8988T (cell line): ENCODE results near the gene VWA7.
"Not testable (repeated sequence)": the region's sequence is repeated elsewhere in the genome, so short reads cannot be mapped to it uniquely, and the experiment has no call there.

Experiments
- DNase-seq: peaks from one replicate; pipeline ENCODE4 v3.0.0; 2011

The VWA7 gene

DNA sequence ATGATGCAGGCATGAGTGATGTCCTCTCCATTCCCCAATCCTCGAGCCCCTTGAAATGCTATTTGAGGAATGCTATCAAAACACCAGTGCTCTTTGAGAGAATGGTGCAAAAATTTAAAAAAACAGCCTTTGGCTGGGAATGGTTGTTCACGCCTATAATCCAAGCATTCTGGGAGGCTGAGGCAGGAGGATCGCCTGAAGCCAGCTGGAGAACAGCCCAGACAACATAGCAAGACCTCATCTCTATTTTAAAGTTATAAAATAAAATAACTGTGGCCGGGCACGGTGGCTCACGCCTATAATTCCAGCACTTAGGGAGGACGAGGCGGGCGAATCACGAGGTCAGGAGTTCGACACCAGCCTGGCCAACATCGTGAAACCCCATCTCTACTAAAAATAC lies 22.7 kb upstream of the VWA7 start:
- no peak for DNase-seq

DNA sequence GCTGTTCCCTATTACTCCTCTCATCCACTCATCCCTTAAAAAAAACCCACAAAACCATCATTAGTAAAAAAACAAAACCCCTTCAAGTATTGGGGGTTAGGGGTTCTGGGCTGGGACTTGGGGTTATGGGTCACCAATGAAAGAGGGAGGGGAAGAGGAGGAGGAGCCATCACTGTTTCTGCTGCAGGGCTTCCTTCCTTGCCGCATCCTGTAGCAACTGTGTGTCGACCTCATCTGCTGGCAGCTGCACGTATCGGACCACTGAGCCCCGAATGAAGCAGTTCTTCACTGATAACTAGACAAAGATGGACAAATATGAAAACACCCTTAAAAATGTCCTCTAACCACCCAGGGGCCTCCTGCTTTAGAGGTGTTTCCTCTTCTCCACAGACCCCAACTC lies 20.5 kb upstream of the VWA7 start:
- no peak for DNase-seq

DNA sequence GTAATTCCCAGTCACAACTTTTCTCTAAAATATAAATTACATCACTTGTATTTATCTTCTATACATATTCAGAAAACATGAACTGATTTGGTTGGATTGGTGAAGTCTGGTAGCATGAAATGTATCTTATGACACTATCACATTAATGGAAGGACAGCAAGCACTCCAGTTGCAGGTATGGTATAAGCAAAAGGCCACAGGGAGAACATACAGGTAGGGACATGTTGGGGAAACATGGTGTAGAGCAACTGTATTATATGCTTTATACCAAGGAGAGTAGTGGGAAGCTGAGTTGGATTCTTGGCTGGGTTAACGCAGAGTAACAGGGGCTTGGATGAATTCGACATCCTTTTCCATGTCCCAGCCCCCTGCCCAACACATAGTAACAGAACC lies 19.9 kb upstream of the VWA7 start:
- DNase-seq = no peak

DNA sequence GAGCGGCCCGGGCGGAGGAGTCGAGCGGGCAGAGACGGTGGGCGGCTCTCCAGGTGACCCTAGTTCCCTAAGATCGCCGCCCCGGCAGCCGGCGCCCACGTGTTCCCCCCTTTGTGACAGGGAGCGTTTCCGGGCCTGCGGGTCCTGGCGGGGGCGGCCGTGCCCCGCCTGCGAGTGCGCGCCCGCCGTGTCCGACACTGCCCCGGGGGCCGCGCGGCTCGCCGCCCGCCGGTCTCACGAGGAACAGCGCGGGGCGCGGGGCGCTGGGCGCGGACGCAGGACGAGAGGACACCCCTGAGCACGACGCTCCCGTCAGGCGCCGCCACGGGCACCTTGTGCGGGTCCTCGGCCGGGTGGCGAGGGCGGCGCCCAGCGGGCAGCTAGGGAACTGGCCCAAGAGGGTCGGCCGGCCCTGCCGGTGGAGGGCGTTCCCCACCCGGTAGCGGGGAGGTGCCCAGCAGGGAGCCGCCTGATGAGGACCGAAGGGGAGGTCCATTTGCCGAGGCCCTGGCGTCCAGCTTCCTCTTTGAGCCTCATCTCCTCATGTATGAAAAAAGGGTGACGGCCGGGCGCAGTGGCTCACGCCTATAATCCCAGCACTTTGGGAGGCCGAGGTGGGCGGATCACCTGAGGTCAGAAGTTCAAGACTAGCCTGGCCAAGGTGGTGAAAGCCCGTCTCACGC lies 18.6 kb upstream of the VWA7 start, which contains the start of gene VARS1:
VARS1 (minus strand) TSS at position 137 of the 683 bp plus-strand sequence. CDS start 535 bp downstream, outside the sequence.
- peak; percentile 97 for DNase-seq

DNA sequence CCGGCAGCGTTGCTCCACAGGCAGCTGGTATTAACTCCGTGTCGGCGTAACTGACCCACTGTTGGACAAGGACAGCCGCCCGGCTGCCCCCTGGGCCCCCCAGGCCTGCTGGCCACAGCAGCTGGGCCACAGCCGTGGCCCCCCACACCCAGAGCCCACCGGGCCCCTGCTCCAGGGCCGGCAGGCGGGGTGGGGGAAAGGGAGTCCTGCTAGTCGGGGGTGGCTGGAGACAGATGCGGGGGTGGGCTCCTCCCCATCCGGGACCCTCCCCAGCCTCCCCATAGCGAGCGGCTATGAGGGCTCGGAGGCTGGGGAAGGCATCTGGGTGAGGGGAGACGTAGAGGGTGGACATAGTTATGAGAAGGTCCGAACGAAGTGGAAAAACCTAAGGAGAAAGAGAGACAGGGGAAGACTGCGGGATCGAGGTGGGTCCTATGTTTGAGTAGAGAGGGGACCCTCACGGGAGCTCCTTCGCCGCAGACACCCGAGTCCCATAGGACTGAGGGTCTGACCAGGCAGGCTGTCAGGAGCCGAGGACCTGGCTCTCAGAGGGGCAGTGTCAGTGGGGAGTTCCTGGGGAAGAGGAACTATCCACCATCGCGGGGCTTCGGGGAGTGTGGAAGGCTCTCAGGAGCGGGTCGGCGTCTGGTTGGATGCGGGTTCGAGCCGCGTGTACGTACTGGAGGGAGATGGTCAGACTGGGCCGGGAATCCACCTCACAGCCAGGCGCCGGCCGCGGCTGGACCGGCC lies 17.9 kb upstream of the VWA7 start:
- no peak for DNase-seq

DNA sequence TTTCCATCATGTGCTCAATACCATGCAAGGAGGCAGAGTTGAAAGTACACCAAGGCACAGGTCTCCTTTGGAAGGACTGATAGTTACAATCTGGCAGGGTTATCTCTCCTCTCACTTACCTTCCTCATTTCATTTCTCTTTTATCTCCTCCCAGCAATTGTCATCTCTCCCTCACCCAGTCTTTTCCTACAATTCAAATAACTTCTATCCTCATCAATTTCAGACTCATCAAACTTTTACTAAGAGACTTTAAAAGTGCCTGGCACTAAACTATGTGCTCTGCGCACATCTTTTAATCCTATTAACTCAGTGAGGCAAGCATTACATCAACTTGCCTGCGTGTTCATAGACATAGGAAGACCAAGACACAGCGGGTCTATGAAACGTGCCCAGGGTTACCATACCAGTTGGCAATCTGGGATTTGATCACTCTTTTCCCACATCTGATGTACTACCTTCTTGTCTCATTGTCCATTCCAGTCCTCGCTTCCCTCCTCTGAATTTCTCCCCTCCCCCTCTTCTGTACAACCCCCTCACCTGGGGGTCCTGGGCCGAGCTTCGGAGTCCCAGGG lies 17.3 kb upstream of the VWA7 start:
- no peak for DNase-seq

DNA sequence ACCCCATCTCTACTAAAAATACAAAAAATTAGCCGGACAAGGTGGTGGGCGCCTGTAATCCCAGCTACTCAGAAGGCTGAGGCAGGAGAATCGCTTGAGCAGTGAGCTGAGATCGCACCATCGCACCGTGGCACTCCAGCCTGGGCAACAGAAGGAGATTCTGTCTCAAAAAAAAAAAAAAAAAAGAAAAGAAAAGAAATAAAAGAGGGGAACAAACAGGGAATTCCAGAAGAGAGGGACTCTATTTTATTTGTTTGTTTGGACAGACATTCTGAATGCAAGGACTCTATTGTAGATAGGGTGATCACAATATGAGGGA lies 16.8 kb upstream of the VWA7 start:
- not testable (repeated sequence) for DNase-seq

DNA sequence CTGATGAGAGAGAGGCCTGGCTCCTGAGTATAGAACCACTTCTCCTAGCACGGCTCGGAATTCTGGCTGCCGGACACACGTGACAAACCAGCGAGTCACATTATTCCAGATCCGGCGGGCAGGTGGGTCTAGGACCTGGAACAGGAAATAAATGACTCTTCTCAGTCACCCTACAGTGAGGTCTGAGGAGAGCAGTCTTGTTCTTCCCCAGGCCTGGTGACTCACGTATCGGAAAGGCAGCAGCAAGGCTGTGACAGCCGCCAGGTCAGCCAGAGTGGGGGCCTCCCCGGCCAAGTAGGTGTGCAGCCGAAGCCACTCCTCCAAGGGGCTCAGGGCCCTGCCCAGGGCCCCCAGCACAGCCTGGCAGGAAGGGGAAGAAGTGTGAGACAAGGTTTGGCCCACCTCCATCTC lies 15.6 kb upstream of the VWA7 start:
- DNase-seq = peak; percentile 82

DNA sequence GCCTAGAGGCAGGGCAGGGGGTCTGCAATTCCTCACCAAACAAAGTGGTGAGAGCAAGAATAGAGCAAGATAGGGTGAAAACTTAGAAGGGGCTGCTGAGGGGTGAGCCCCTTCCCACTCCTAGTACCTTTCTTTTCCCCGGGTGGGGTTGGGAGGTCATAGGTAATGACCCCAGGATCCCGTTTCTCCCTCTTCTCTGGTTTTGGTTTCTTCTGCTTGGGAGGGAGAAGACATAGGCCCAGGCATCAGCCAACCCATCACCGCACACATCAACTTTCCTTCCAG lies 14.9 kb upstream of the VWA7 start:
- no peak for DNase-seq

DNA sequence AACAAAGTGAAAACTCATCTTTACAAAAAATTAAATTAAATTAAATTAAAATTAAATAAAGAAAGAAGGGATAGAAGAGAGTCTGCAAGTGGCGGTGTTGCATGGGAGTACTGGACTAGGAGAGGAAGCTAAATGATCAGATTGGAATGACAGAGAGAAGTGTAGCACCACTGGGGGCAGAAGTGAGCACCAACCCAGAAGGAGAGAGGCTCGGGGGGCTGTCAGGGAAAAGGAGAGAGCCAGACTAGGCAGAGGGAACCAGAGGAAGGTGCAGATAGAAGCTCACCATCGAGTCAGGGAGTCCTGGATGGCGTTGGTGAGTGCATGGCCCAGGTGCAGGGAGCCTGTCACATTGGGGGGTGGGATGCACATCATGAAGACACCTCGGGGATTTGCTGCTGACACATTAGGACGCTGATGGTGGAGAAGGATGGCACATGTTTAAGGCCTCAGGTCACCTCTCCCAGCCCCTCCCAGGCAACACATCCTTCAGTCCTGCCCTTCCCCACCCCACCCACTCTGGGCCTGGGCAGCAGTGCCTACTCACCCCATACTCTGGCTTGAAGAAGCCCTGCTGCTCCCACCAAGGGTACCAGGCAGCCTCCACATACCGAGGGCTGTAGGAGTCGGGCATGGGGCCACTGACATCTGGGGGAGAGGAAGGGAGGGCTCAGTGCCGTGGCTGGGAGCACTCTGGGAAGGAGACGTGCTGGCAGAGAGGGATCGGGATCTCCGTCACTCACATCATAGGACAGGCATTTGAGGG lies 14.4 kb upstream of the VWA7 start:
- peak; percentile 89 for DNase-seq

DNA sequence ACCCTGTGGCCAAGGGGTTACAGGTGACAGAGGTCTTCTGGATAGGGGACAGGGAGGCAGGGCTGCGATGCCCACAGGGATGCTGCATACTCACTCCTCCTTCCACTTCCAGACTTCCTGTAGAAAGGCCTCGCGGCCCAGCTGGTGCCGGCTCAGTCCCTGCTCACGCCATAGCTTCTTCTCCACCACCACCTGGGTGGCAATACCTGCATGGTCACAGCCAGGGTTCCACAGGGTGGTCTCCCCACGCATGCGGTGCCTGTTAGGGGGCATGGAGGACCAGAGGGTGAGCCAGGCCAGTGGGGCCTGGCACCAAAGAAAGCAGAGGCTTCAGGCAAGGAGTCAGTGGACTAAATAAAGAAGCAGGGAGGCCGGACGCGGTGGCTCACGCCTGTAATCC lies 8.3 kb upstream of the VWA7 start:
- no peak for DNase-seq

DNA sequence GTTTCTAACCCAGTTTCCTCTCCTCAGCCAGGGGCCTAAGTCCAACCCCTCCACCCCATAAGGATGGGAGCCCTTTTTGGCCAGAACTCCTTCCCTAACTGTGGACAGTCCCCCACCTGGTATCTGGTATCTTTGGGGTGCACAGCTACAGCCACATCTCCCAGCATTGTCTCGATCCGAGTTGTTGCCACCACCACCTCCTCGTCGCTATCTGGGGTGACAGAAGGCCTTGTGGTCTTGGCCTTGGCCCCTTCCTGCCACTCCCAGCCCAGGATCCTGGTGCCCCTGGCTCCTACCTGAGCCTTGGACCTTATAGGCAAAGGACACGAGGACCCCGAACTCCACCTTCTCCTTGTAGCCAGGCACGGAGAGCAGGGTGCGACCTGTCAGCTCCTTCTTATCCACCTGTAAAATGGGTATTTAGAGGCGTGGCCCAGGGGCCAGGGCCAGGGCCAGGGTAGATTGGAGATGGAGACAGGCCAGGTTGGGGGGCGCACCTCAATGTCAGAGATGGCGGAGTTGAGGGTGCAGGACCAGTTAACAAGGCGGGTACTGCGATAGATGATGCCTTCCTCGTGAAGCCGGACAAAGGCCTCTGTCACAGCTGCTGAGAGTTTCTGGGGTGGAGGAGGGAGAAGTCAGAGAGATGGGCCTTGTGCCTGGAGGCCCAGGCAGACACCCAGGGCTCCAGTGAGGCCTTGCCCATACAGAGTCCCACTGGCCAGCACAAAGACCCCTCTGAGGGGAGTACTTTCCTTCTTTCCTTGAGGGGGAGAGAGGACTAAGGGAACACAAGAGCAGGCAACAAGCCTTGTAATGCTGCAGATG lies 7.2 kb upstream of the VWA7 start:
- no peak for DNase-seq

DNA sequence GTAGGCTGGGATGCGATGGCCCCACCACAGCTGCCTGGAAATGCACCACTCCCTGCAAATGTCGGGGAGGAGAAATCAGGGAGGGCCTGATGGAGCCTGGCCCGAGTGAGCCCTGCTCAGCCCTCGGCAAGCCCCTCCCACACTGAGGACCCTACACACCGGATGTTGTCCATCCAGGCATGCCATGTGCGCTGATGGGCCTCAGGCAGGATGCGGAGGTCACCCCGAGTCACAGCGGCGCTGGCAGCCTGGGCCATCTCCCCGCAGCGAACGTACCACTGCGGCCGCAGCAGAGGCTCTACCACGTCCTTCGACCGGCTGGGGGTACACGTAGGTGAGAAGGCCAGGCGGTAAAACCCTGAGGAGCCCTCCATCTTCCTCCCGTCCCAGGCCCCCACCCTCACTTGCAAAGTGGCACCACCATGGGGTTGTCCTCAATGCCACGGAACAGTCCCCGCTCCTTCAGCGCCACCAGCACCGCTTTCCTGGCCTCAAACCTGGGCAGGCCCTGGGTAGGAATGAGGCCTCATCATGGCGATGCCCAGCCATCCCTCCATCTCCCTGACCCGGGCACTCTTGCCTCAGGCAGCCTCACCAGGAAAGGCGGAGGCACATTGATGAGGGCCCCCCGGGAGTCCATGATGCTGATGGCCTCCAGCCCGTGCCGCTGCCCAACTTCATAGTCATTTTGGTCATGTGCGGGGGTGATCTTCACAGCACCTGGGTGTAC lies 5.2 kb upstream of the VWA7 start:
- no peak for DNase-seq

DNA sequence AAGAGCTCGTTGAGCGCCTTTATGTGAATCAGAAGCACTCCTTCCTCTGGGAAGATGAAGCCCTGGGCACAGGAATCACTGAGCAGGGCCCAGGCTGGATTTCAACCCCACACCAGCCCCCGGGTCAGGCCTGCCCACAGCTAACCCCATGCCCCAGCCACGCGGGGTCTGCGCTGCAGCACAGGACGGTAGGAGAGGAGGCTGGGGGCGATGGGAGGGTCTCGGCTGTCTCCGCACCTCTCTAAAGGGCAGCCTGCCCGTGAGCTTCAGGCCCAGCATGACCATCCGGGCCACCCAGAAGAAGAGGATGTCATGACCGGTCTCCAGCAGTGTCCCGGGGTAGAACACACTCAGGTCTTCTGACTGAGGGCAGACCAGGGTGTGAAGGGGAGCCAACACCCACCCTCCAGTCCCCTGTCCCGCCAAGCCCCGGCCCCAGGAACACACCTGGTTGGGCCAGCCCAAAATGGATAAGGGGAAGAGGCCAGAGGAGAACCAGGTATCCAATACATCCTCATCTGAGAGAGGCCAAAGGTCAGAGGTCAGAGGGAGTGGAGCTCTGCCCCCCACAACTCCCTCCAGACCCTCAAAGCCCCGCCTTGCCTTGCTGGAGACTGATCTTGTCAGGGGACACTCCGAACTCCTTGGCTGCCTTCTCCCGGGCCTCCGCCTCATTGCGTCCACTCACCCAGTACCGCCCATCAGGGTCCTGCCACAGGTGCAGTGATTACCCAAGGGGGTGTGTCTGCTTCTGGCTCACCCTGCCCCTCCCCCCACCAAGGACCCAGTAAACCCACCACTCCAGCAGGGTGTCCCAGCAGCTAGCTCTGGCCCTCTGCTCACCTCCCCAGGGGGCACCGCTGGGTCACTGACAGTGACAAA lies 4.4 kb upstream of the VWA7 start:
- no peak for DNase-seq

DNA sequence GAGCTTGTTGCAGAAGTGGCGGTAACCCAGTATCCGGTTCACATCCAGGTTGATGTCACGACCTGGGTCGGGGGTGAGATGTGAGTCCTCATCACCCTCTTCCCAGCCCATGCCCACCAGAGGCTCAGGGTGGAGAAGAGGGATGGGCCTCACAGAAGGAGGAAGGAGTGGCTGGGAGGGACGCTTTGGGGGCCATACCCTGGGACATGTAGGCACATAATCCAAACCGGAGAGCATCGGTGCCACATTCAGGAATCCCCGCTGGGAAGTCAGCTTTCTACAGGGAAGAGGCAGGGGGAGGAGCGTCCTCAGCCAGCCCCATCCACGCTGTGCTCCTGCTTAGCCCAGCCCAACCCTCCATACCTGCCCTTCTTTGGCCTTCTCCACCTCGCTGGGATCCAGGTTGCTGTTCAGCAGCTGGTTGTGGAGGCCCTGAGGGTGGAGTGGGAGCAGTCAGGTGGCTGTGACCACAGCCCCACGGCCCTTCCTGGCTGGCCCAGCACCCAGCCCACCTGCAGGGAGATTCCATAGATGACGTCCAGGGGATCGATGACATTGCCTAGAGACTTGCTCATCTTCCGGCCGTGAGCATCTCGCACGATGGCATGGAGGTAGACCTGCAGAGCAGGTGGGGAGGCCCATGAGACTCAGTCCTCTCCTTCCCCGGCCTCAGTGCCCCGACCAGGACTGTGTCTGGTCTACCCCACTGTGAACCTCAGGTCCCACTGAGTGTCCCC lies 3.5 kb upstream of the VWA7 start:
- DNase-seq = no peak

DNA sequence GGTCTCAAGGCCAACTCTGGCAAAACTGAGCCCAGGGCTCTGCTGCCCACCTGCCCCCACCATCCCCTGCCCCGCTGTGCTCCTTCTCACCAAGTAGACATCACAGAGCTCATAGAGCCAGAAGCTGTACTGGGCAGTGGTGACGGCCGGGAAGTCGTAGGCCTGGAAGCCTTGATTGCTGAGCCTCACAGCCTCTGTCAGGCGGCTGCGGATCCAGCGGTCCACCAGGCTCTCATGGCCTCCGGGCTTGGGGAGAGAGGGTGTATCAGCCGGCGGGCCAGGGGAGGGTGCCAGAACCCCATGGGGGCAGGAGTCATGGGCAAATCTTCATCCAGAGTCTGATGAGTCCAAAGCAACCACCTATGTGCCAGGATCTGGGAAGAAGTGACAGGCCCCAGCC lies 2.8 kb upstream of the VWA7 start:
- no peak for DNase-seq

DNA sequence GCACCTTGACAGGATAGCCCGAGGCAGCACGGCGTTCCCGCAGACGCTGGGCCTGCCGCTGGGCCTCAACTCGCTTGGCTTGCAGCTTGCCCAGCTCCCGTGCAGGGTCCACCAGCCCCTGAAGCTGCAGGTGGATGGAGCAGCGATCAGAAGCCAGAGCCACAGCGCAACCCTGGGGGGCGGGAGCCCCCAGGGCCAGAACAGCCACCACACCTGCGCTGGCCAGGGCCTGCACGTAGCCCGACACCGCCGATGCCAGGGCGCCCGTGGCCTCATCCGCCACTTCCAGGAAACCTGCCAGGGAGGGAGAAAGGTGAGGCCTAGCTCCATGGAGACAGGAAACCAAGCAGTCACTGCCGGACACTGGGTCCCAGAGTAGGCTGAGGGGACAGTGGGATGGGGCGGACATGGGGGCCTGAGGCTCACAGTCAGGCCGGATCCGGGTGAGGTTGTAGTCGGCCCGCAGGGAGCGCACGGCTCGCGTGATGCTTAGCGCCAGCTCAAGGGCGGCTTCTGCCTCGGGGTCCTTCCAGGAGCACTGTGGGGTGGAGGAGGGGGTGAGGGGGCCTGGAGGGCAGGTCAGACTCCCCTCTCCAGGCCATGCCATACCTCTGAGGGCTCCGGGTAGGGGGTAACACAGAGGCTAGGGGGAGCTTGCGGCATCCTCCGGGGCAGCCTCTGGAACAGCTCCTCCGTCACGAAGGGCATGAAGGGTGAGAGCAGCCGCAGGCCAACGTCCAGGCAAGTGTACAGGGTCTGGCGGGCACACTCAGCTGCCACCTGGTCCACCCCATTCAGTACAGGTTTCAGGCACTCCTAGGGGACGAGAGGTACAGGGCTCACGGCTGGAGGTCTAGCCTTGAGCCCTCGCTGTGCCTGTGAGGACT lies 2.1 kb upstream of the VWA7 start:
- no peak for DNase-seq

DNA sequence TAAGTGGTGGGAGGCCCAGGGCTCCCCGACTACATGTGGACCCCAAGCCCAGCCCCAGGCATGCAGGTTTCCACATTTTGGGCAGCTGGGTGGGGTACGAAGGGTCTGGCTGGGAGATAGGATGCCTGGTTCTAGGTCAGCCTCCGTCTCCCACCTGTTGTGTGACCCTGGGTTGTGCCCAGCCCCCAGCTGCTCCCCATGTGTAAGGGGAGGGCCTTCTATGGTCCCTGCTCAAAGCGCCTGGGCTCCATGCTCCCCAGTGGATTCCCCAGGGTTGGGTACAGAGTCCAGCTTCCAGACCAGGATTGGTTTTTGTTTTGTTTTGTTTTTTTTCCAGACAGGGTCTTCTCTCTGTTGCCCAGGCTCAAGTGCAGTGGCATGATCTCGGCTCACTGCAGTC lies 1.1 kb upstream of the VWA7 start:
- DNase-seq = no peak

DNA sequence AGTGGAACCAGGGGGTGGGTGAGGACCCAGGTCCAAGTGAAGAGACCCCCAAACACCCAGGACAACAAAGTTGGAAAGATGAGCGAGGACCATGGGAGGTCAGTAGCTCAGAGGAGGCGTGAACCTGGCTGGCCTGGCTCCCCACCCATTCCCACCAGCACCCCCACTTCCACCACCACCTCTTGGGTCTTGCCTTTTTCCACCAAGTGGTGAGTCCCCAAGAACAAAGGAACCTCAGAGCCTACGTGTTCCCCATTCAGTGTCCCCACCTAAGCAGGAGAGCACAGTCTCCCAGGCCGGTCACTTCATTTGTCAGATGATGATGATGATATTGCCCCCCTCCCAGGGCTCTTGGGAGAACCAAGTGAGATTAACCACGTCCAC lies 531 bp upstream of the VWA7 start:
- no peak for DNase-seq
